ENCODE results near the gene FASTKD2. TPM values are rescaled to one million over a fixed set of nuclear protein-coding genes. Genes with fewer than 3 reads are reported as not detected.

FASTKD2 gene
- total RNA-seq, 2 experiments from 2014 or later = 24.9 to 25.7 TPM

- peaks cover 96% of the 10 kb centered on the region for H3K36me3 Mint-ChIP-seq (ENCODE audit: low read depth)
- Histone ChIP-seq H3K27me3 (ENCODE audit: control insufficient read depth in 1 of 2, insufficient read depth in 2 of 2, low read length in 2 of 2) (no peaks in the 10 kb centered on the region), H3K36me3 (ENCODE audit: insufficient read depth, low read length) (peaks cover 74% of the 10 kb centered on the region), H3K4me1 (ENCODE audit: insufficient read depth, low read length) (no peaks in the 10 kb centered on the region), H3K9me3 (ENCODE audit: control insufficient read depth in 1 of 2, insufficient read depth in 1 of 2, low read length in 2 of 2) (peaks cover 0 to 11% of the 10 kb centered on the region in 2 experiments), H3K27ac (ENCODE audit: low read depth in 1 of 2, low read length in 2 of 2) (no peak overlapping the region), H3K4me3 (ENCODE audit: low read length) (no peak overlapping the region)
- H3K27ac Mint-ChIP-seq = no peak overlapping the region
- H3K9me3 Mint-ChIP-seq = peaks cover 8% of the 10 kb centered on the region
- ChIA-PET CTCF (no interaction called here), POLR2A (no interaction called here)
- no peak for TF ChIP-seq CTCF (IDR thresholded peaks at IDR 0.05)
- no peaks in the 10 kb centered on the region for H3K27me3 Mint-ChIP-seq
- intact Hi-C loops (cut with DNase I, micrococcal nuclease) = no loop called here
- no peak overlapping the region for H3K4me3 Mint-ChIP-seq
- ATAC-seq (ENCODE audit: poor library complexity) (no peak), DNase-seq (no peak)
- peaks cover 51% of the 10 kb centered on the region for H3K4me1 Mint-ChIP-seq (ENCODE audit: low read depth)
Measured at GRCh38 chr2:206776432-206776831, 11.0 kb downstream of the FASTKD2 start.

DNA sequence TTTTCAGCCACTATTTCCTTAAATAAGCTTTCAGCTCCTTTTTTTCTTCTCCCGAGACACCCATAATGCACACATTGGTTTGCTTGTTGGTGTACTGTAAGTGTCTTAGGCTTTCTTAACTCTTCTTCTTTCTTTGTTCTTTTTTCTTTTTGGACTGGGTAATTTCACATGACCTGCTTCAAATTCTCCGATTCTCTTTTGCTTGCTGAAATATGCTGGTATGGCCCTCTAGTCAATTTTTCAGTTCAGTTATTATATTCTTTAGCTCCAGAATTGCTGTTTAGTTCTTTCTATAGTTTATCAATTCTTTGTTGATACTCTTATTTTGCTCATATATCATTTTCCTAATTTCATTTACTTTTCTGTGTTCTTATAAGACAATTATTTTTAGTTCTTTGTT lies 15.3 kb downstream of the FASTKD2 start:
- intact Hi-C loops (cut with DNase I, micrococcal nuclease) = loop anchor here (1.0 to 5.0 kb wide), 6 partner anchors 16 to 388 kb away; partner anchors contain the start of genes FASTKD2 (in 1 of the 2) and MDH1B (in 1 of the 2)
- H3K36me3 Mint-ChIP-seq (ENCODE audit: low read depth) = peaks cover 98% of the 10 kb centered on the region
- DNase-seq (no peak), ATAC-seq (ENCODE audit: poor library complexity) (no peak)
- H3K27ac ChIP-seq (ENCODE audit: low read depth in 1 of 2, low read length in 2 of 2) = no peak overlapping the region
- H3K9me3 Mint-ChIP-seq = peaks cover 8% of the 10 kb centered on the region
- H3K4me1 Mint-ChIP-seq (ENCODE audit: low read depth) = peaks cover 45% of the 10 kb centered on the region
- H3K27me3 ChIP-seq (ENCODE audit: control insufficient read depth in 1 of 2, insufficient read depth in 2 of 2, low read length in 2 of 2) = no peaks in the 10 kb centered on the region
- no peak overlapping the region for H3K27ac Mint-ChIP-seq
- no peak for TF ChIP-seq CTCF (IDR thresholded peaks at IDR 0.05)
- H3K27me3 Mint-ChIP-seq = no peaks in the 10 kb centered on the region
- ChIA-PET CTCF (interaction anchor here (0.7 kb wide), 3 partner anchors 9 to 1355 kb away, joined by 3 to 4 read pairs (median 3); no protein-coding TSS in a partner anchor), POLR2A (interaction anchor here (0.8 kb wide), 1 partner anchor 13 kb away, joined by 3 read pairs; no protein-coding TSS in a partner anchor)
- peaks cover 0 to 11% of the 10 kb centered on the region in 2 experiments for H3K9me3 ChIP-seq (ENCODE audit: control insufficient read depth in 1 of 2, insufficient read depth in 1 of 2, low read length in 2 of 2)
- no peak overlapping the region for H3K4me3 Mint-ChIP-seq
- peaks cover 85% of the 10 kb centered on the region for H3K36me3 ChIP-seq (ENCODE audit: insufficient read depth, low read length)
- H3K4me1 ChIP-seq (ENCODE audit: insufficient read depth, low read length) = no peaks in the 10 kb centered on the region
- no peak overlapping the region for H3K4me3 ChIP-seq (ENCODE audit: low read length)

DNA sequence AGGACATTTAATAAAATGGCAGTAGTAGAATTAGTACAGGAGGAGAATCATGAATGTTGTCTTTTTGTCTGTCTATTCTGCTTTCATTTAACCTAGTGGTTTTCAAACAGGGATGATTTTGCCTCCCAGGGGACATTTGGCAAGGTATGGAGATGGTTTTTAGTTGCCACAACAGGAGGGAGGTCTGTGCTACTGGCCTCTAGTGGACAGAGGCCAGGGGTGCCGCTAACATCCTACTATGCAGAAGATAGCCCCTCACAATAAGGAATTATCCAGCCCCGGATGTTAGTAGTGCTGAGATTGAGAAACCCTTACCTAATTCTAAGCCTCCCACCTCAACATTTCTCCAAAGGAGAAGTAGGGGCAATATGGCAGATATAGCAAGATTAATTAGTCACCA lies 18.3 kb downstream of the FASTKD2 start:
- ATAC-seq (ENCODE audit: poor library complexity) (no peak), DNase-seq (no peak)
- CTCF ChIA-PET = no interaction called here
- intact Hi-C loops (cut with DNase I, micrococcal nuclease) = loop anchor here (5.0 kb wide), 3 partner anchors 221 to 391 kb away; no protein-coding TSS in a partner anchor
- peaks cover 0 to 11% of the 10 kb centered on the region in 2 experiments for H3K9me3 ChIP-seq (ENCODE audit: control insufficient read depth in 1 of 2, insufficient read depth in 1 of 2, low read length in 2 of 2)
- no peak overlapping the region for H3K27ac Mint-ChIP-seq
- POLR2A ChIA-PET = no interaction called here
- no peak overlapping the region for H3K4me3 ChIP-seq (ENCODE audit: low read length)
- H3K27me3 Mint-ChIP-seq = no peaks in the 10 kb centered on the region
- peaks cover 3% of the 10 kb centered on the region for H3K9me3 Mint-ChIP-seq
- peak; percentile 23 for TF ChIP-seq CTCF (IDR thresholded peaks at IDR 0.05)
- H3K36me3 ChIP-seq (ENCODE audit: insufficient read depth, low read length) = peaks cover 91% of the 10 kb centered on the region
- peaks cover 98% of the 10 kb centered on the region for H3K36me3 Mint-ChIP-seq (ENCODE audit: low read depth)
- no peak overlapping the region for H3K27ac ChIP-seq (ENCODE audit: low read depth in 1 of 2, low read length in 2 of 2)
- peaks cover 25% of the 10 kb centered on the region for H3K4me1 Mint-ChIP-seq (ENCODE audit: low read depth)
- H3K4me1 ChIP-seq (ENCODE audit: insufficient read depth, low read length) = no peaks in the 10 kb centered on the region
- H3K4me3 Mint-ChIP-seq = no peak overlapping the region
- no peaks in the 10 kb centered on the region for H3K27me3 ChIP-seq (ENCODE audit: control insufficient read depth in 1 of 2, insufficient read depth in 2 of 2, low read length in 2 of 2)

Data from CD4-positive, alpha-beta T cell (primary cell).